Panc1 (cell line): ENCODE measurements around the gene PARD6B. TPM values are rescaled to one million over a fixed set of nuclear protein-coding genes. Genes with fewer than 3 reads are reported as not detected.
A peak's percentile ranks its signal among the peaks of the same experiment; 100 is the strongest.
"Not testable (repeated sequence)": the region's sequence is repeated elsewhere in the genome, so short reads cannot be mapped to it uniquely, and the experiment has no call there.

Experiments used
- ATAC-seq: fragments of 200-7000 bp; cut with Tn5 transposase; 2 replicates; pipeline ENCODE4 v1.9.1; 2020; ENCODE audit warnings: mild to moderate bottlenecking, moderate library complexity
- BruUV-seq: library from RNA; stranded (reverse); fragments of 400-500 nt; replicated peaks from 2 replicates; lab custom pipeline; 2021; lab: Mats Ljungman, UMichigan
- CTCF ChIA-PET: fragments of 300-600 bp; sonication (Branson Sonifier 250); formaldehyde crosslinking; loops from one replicate; lab custom pipeline; 2022; ENCODE audit warnings: antibody characterized with exemption; lab: Charles Lee
- POLR2A ChIA-PET: fragments of 300-600 bp; sonication (Branson Sonifier 250); formaldehyde crosslinking; loops from one replicate; lab custom pipeline; 2022; ENCODE audit warnings: antibody characterized with exemption; lab: Charles Lee
- DNase-seq: peaks from one replicate; pipeline ENCODE4 v3.0.0-alpha.2; 2010; ENCODE audit warnings: low read depth, low spot score
- H3K27ac ChIP-seq: 2 replicates; pipeline ENCODE4 v1.5.1; 2011; ENCODE audit warnings: mild to moderate bottlenecking, low read length, inconsistent platforms
- H3K27me3 ChIP-seq: fragments of 200-500 bp; sonication (Bioruptor generic); 2 replicates; pipeline ENCODE4 v1.6.0; 2014; ENCODE audit warnings: low read length, inconsistent platforms; ENCODE audit not compliant: control insufficient read depth, insufficient read depth
- H3K36me3 ChIP-seq: fragments of 200-500 bp; sonication (Bioruptor generic); 2 replicates; pipeline ENCODE4 v1.5.1; 2014; ENCODE audit warnings: inconsistent platforms, mild to moderate bottlenecking, low read length, moderate library complexity; ENCODE audit not compliant: control insufficient read depth, insufficient read depth
- H3K4me1 ChIP-seq: 2 replicates; pipeline ENCODE4 v1.5.1; 2011; ENCODE audit warnings: inconsistent platforms, mild to moderate bottlenecking, low read length, moderate library complexity; ENCODE audit not compliant: control insufficient read depth, insufficient read depth
- H3K4me3 ChIP-seq, 2 experiments: 2 replicates each; pipeline ENCODE4 v1.5.1; 2011 to 2012; ENCODE audit warnings: low read depth in 2 of 2, low read length in 2 of 2, mild to moderate bottlenecking in 2 of 2, inconsistent platforms in 1 of 2, moderate library complexity in 1 of 2
- H3K9me3 ChIP-seq: fragments of 200-500 bp; sonication (Bioruptor generic); 2 replicates; pipeline ENCODE4 v1.5.1; 2014; ENCODE audit warnings: low read depth, mild to moderate bottlenecking, inconsistent platforms, low read length, moderate library complexity; ENCODE audit not compliant: control insufficient read depth, insufficient read depth
- POLR2AphosphoS5 ChIP-seq: IDR thresholded peaks from 2 replicates; pipeline ENCODE4 v1.6.1; 2012; ENCODE audit warnings: mild to moderate bottlenecking, low read depth, low read length, moderate library complexity
- SIN3A ChIP-seq: IDR thresholded peaks from 2 replicates; pipeline ENCODE4 v1.6.1; 2012; ENCODE audit warnings: low read depth, mild to moderate bottlenecking, low read length, moderate library complexity, borderline replicate concordance; ENCODE audit not compliant: insufficient read depth
- TCF7L2 ChIP-seq: IDR thresholded peaks from 2 replicates; pipeline ENCODE4 v1.6.1; 2011; ENCODE audit warnings: mild to moderate bottlenecking, low read depth, low read length, inconsistent platforms
- in situ Hi-C: cut with HindIII; loops from 2 replicates; pipeline ENCODE4 v1.10.0; 2016; ENCODE audit warnings: low sequenced_read_pairs, low pct_unique_long_range_greater_than_20kb
- intact Hi-C: fragments of 100-400 bp; cut with micrococcal nuclease; formaldehyde crosslinking; loops from one replicate; pipeline ENCODE4 v1.10.0; 2022; ENCODE audit not compliant: unreplicated experiment
- total RNA-seq: library from RNA; stranded (reverse); gene quantifications from one replicate; pipeline ENCODE4 v1.2.1, GENCODE V29; 2021; ENCODE audit not compliant: unreplicated experiment
- TF ChIP-seq, protein P1 (sequence below), 2 experiments: IDR thresholded peaks; 2 replicates each; pipeline ENCODE4 v1.6.1; 2011 to 2012; ENCODE audit warnings: low read depth in 2 of 2, control low read depth in 1 of 2, low read length in 1 of 2, mild to moderate bottlenecking in 1 of 2, moderate library complexity in 1 of 2; ENCODE audit not compliant: insufficient read depth in 1 of 2
- TF ChIP-seq, protein P2 (sequence below): fragments of 450-650 bp; IDR thresholded peaks from 2 replicates; pipeline ENCODE4 v1.5.1; 2017; ENCODE audit warnings: mild to moderate bottlenecking

PARD6B gene
- total RNA-seq, 1 experiment from 2014 or later: 132 TPM

DNA sequence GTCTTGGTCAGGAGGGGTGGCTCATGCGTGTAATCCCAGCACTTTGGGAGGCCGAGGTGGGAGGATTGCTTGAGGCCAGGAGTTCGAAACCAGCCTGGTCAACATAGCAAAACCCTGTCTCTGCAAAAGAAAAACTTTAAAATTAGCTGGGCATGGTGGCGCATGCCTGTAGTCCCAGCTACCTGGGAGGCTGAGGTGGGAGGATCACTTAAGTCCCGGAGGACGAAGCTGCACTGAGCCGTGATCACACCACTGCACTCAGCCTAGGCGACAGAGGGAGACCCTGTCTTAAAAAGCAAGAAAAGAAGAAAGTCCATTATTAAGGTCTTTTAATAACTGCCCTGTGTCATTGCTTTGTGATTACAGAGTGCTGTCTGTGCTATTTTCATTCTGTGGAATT lies 47.6 kb downstream of the PARD6B start:
- CTCF ChIA-PET: interaction anchor here (0.7 kb wide), 1 partner anchor 8 kb away, joined by 6 read pairs; no protein-coding TSS in a partner anchor
- BruUV-seq, H3K9me3 ChIP-seq, DNase-seq, intact Hi-C loops, H3K4me3 ChIP-seq, H3K4me1 ChIP-seq, H3K27ac ChIP-seq, H3K36me3 ChIP-seq, H3K27me3 ChIP-seq, POLR2A ChIA-PET, in situ Hi-C loops, ATAC-seq: not testable (repeated sequence)

DNA sequence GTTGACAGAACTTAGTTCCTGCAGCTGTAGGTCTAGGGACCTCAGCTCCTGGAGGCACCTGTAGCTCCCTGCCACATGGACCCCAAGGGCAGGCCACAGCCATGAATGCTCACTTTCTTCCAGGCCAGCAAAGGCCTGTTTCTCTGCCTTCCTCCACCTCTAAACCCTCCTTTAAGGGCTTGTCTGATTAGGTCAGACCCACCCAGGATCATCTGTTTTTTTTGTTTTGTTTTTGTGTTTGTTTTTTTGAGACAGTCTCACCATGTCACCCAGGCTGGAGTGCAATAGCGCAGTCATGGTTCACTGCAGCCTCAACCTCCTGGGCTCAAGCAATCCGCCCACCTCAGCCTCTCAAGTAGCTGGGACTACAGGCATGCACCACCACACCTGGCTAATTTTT lies 52.0 kb downstream of the PARD6B start:
- no TSS peak for BruUV-seq
- H3K27me3 ChIP-seq: no peaks in the 10 kb centered on the region
- ATAC-seq: no peak

DNA sequence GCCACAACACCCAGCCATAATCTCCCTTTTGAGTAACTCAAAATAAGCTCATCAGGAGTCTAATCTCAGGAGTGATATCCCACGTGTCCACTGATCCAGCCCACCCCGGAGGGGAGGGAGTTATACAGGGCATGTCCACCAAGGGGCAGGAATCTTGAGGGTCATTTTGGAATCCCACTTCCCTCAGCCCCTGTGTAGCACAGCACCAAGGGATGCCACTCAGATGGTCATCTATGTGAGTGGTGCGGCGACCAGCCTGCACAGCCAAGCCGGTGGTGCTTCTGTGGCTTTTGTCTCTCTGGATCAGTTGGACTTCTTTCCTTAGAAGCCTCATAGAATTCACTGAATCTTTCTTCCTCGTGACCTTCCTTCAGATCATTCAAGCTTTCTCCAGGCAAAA lies 52.5 kb downstream of the PARD6B start:
- in situ Hi-C loops (no loop called here), intact Hi-C loops (no loop called here)
- no peak for DNase-seq
- ATAC-seq: no peak
- CTCF ChIA-PET: interaction anchor here (0.5 kb wide), 1 partner anchor 605 kb away, joined by 4 read pairs; no protein-coding TSS in a partner anchor
- H3K36me3 ChIP-seq: no peaks in the 10 kb centered on the region
- no peaks in the 10 kb centered on the region for H3K9me3 ChIP-seq
- H3K27me3 ChIP-seq: no peaks in the 10 kb centered on the region
- TF ChIP-seq, protein P1, sequence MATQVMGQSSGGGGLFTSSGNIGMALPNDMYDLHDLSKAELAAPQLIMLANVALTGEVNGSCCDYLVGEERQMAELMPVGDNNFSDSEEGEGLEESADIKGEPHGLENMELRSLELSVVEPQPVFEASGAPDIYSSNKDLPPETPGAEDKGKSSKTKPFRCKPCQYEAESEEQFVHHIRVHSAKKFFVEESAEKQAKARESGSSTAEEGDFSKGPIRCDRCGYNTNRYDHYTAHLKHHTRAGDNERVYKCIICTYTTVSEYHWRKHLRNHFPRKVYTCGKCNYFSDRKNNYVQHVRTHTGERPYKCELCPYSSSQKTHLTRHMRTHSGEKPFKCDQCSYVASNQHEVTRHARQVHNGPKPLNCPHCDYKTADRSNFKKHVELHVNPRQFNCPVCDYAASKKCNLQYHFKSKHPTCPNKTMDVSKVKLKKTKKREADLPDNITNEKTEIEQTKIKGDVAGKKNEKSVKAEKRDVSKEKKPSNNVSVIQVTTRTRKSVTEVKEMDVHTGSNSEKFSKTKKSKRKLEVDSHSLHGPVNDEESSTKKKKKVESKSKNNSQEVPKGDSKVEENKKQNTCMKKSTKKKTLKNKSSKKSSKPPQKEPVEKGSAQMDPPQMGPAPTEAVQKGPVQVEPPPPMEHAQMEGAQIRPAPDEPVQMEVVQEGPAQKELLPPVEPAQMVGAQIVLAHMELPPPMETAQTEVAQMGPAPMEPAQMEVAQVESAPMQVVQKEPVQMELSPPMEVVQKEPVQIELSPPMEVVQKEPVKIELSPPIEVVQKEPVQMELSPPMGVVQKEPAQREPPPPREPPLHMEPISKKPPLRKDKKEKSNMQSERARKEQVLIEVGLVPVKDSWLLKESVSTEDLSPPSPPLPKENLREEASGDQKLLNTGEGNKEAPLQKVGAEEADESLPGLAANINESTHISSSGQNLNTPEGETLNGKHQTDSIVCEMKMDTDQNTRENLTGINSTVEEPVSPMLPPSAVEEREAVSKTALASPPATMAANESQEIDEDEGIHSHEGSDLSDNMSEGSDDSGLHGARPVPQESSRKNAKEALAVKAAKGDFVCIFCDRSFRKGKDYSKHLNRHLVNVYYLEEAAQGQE (IDR thresholded peaks at IDR 0.05; ENCODE audit: insufficient read depth in 1 of 2, low read depth in 2 of 2, low read length in 1 of 2): no peak
- TF ChIP-seq, protein P2, sequence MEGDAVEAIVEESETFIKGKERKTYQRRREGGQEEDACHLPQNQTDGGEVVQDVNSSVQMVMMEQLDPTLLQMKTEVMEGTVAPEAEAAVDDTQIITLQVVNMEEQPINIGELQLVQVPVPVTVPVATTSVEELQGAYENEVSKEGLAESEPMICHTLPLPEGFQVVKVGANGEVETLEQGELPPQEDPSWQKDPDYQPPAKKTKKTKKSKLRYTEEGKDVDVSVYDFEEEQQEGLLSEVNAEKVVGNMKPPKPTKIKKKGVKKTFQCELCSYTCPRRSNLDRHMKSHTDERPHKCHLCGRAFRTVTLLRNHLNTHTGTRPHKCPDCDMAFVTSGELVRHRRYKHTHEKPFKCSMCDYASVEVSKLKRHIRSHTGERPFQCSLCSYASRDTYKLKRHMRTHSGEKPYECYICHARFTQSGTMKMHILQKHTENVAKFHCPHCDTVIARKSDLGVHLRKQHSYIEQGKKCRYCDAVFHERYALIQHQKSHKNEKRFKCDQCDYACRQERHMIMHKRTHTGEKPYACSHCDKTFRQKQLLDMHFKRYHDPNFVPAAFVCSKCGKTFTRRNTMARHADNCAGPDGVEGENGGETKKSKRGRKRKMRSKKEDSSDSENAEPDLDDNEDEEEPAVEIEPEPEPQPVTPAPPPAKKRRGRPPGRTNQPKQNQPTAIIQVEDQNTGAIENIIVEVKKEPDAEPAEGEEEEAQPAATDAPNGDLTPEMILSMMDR: no peak
- TF ChIP-seq SIN3A (no peak), POLR2AphosphoS5 (no peak), TCF7L2 (no peak)
- no TSS peak for BruUV-seq
- H3K4me1 ChIP-seq: peaks cover 16% of the 10 kb centered on the region
- POLR2A ChIA-PET: no interaction called here
- no peak overlapping the region for H3K4me3 ChIP-seq
- H3K27ac ChIP-seq: peak overlapping the region; percentile 62

More for the DNA sequence above, 52.0 kb downstream of the PARD6B start:
- Histone ChIP-seq H3K36me3 (no peaks in the 10 kb centered on the region), H3K4me3 (no peak overlapping the region), H3K4me1 (peaks cover 11% of the 10 kb centered on the region), H3K9me3 (no peaks in the 10 kb centered on the region), H3K27ac (no peak overlapping the region)
- CTCF ChIA-PET: interaction anchor here (0.5 to 1.2 kb wide), 3 partner anchors 35 to 604 kb away, joined by 3 to 4 read pairs (median 3); no protein-coding TSS in a partner anchor
- TF ChIP-seq TCF7L2: no peak
- TF ChIP-seq, protein P2: no peak
- no peak for TF ChIP-seq POLR2AphosphoS5
- TF ChIP-seq, protein P1 (IDR thresholded peaks at IDR 0.05; ENCODE audit: insufficient read depth in 1 of 2, low read depth in 2 of 2, low read length in 1 of 2): no peak
- TF ChIP-seq SIN3A: no peak
- intact Hi-C loops (no loop called here), in situ Hi-C loops (no loop called here)
- DNase-seq: no peak
- POLR2A ChIA-PET: no interaction called here
